SK-N-SH (cell line): Measurements from ENCODE around the gene MPC2. TPM values are rescaled to one million over a fixed set of nuclear protein-coding genes. Genes with fewer than 3 reads are reported as not detected.
A peak's percentile ranks its signal among the peaks of the same experiment; 100 is the strongest.

Experiments used
- CTCF ChIA-PET: fragments of 300-600, 350-600 bp; formaldehyde crosslinking; extraction: SDS; loops from one replicate; lab custom pipeline; 2021; lab: Yijun Ruan, JAX
- POLR2A ChIA-PET: fragments of 350-600 bp; sonication (Branson Sonifier 250); formaldehyde crosslinking; extraction: SDS; loops from one replicate; lab custom pipeline; 2020; ENCODE audit warnings: antibody characterized with exemption, inconsistent platforms; lab: Yijun Ruan, JAX
- DNase-seq: peaks from one replicate; pipeline ENCODE4 v3.0.0; 2012
- H2AFZ ChIP-seq: fragments of 200-600 bp; sonication (generic); 2 replicates; pipeline ENCODE4 v1.8.1; 2016; ENCODE audit warnings: antibody characterized with exemption, mild to moderate bottlenecking, low read depth
- H3F3A ChIP-seq: fragments of 200-600 bp; sonication (generic); replicated peaks from 2 replicates; pipeline ENCODE3; 2016; ENCODE audit warnings: antibody characterized with exemption, mild to moderate bottlenecking; ENCODE audit not compliant: insufficient read depth
- H3K27ac ChIP-seq, 2 experiments: fragments of 200-500 bp in 1 of 2; fragments of 200-600 bp in 1 of 2; sonication (Bioruptor generic) in 1 of 2; sonication (generic), shearing (Covaris generic) in 1 of 2; 2 replicates each; pipeline versions ENCODE4 v1.5.1 to v1.6.1; 2014 to 2016; ENCODE audit warnings: low read depth in 2 of 2, inconsistent platforms in 1 of 2, low read length in 1 of 2, mild to moderate bottlenecking in 1 of 2, mixed read lengths in 1 of 2
- H3K27me3 ChIP-seq: fragments of 200-600 bp; sonication (generic), shearing (Covaris generic); 2 replicates; pipeline ENCODE4 v1.6.1; 2016; ENCODE audit warnings: mixed run types; ENCODE audit not compliant: insufficient read depth
- H3K36me3 ChIP-seq, 2 experiments: fragments of 200-500 bp in 1 of 2; fragments of 200-600 bp in 1 of 2; sonication (Bioruptor generic) in 1 of 2; sonication (generic) in 1 of 2; replicated peaks in 1 of 2; 2 replicates each; pipeline versions ENCODE3 to v1.5.1; 2014 to 2016; ENCODE audit warnings: low read length in 1 of 2, mild to moderate bottlenecking in 1 of 2; ENCODE audit not compliant: insufficient read depth in 2 of 2, control insufficient read depth in 1 of 2
- H3K4me1 ChIP-seq, 2 experiments: fragments of 200-500 bp in 1 of 2; fragments of 200-600 bp in 1 of 2; sonication (Bioruptor generic) in 1 of 2; sonication (generic), shearing (Covaris generic) in 1 of 2; 2 replicates each; pipeline versions ENCODE4 v1.5.1 to v1.6.1; 2014 to 2016; ENCODE audit warnings: low read depth in 1 of 2, low read length in 1 of 2, mixed run types in 1 of 2; ENCODE audit not compliant: insufficient read depth in 2 of 2, control insufficient read depth in 1 of 2
- H3K4me2 ChIP-seq: fragments of 200-600 bp; sonication (generic), shearing (Covaris generic); 2 replicates; pipeline ENCODE4 v1.6.1; 2017; ENCODE audit warnings: mixed run types
- H3K4me3 ChIP-seq, 2 experiments: fragments of 200-500 bp in 1 of 2; fragments of 200-600 bp in 1 of 2; sonication (Bioruptor generic) in 1 of 2; sonication (generic), shearing (Covaris generic) in 1 of 2; 2 replicates each; pipeline versions ENCODE4 v1.5.1 to v1.8.1; 2014 to 2016; ENCODE audit warnings: low read depth in 2 of 2, inconsistent platforms in 1 of 2, low read length in 1 of 2, mild to moderate bottlenecking in 1 of 2, mixed read lengths in 1 of 2, moderate library complexity in 1 of 2
- H3K79me2 ChIP-seq: fragments of 200-600 bp; sonication (generic); 2 replicates; pipeline ENCODE4 v1.8.1; 2017; ENCODE audit warnings: mild to moderate bottlenecking; ENCODE audit not compliant: insufficient read depth
- H3K9ac ChIP-seq: fragments of 200-600 bp; sonication (generic); 2 replicates; pipeline ENCODE4 v1.6.1; 2017; ENCODE audit warnings: mixed run types
- H3K9me2 ChIP-seq: fragments of 200-600 bp; sonication (generic); 2 replicates; pipeline ENCODE4 v1.6.1; 2017; ENCODE audit warnings: mixed run types
- H3K9me3 ChIP-seq: fragments of 200-600 bp; sonication (generic); 2 replicates; pipeline ENCODE4 v1.6.1; 2017; ENCODE audit warnings: mixed run types, mild to moderate bottlenecking, moderate library complexity
- H4K20me1 ChIP-seq: fragments of 200-600 bp; sonication (generic); 2 replicates; pipeline ENCODE4 v1.6.1; 2017; ENCODE audit warnings: mild to moderate bottlenecking, mixed run types; ENCODE audit not compliant: insufficient read depth
- EP300 ChIP-seq, 2 experiments: IDR thresholded peaks; 2 replicates each; pipeline versions ENCODE4 v1.4.0 to v1.6.1; 2012; ENCODE audit warnings: borderline replicate concordance in 1 of 2, low read depth in 1 of 2, low read length in 1 of 2
- EZH2phosphoT487 ChIP-seq: fragments of 200-600 bp; sonication (generic); IDR thresholded peaks from 2 replicates; pipeline ENCODE4 v1.6.1; 2017; ENCODE audit warnings: low read depth, mixed run types, mild to moderate bottlenecking, antibody characterized with exemption, moderate library complexity, borderline replicate concordance
- FOSL2 ChIP-seq: IDR thresholded peaks from 2 replicates; pipeline ENCODE4 v1.4.0; 2012; ENCODE audit warnings: low read depth, mild to moderate bottlenecking, moderate library complexity, borderline replicate concordance
- GABPA ChIP-seq: IDR thresholded peaks from 2 replicates; pipeline ENCODE4 v1.4.0; 2012; ENCODE audit warnings: low read depth, mild to moderate bottlenecking
- IRF3 ChIP-seq: fragments of 150-350 bp; IDR thresholded peaks from 2 replicates; pipeline ENCODE4 v1.6.1; 2016; ENCODE audit warnings: mild to moderate bottlenecking, low read depth, low read length
- JUND ChIP-seq: IDR thresholded peaks from 2 replicates; pipeline ENCODE4 v1.4.0; 2012
- MXI1 ChIP-seq: IDR thresholded peaks from 2 replicates; pipeline ENCODE4 v1.6.1; 2012; ENCODE audit warnings: mild to moderate bottlenecking, low read depth, low read length, improper control_type of control experiment
- NFIC ChIP-seq: IDR thresholded peaks from 2 replicates; pipeline ENCODE4 v1.4.0; 2012; ENCODE audit warnings: borderline replicate concordance
- NRF1 ChIP-seq: IDR thresholded peaks from 2 replicates; pipeline ENCODE4 v1.6.1; 2012; ENCODE audit warnings: low read depth, mild to moderate bottlenecking, low read length
- SIN3A ChIP-seq: IDR thresholded peaks from 2 replicates; pipeline ENCODE4 v1.6.1; 2012; ENCODE audit warnings: low read depth, mild to moderate bottlenecking, low read length, moderate library complexity, borderline replicate concordance
- TAF1 ChIP-seq: IDR thresholded peaks from 2 replicates; pipeline ENCODE4 v1.6.1; 2012; ENCODE audit warnings: low read depth, mild to moderate bottlenecking, low read length, moderate library complexity, borderline replicate concordance
- TCF12 ChIP-seq: IDR thresholded peaks from 2 replicates; pipeline ENCODE4 v1.4.0; 2012
- YY1 ChIP-seq: IDR thresholded peaks from 2 replicates; pipeline ENCODE4 v1.4.0; 2012; ENCODE audit warnings: low read depth, mild to moderate bottlenecking
- WGBS: methylation state at CpG from one replicate; pipeline ENCODE4 v1.1.6; 2017; ENCODE audit warnings: low lambda C conversion rate; 5-methylcytosine and 5-hydroxymethylcytosine counted together
- polyA plus RNA-seq, 3 experiments: library from polyadenylated mRNA; depleted of rRNA; stranded (reverse); fragments of >200 nt; gene quantifications; 2 replicates each; pipeline ENCODE4 v1.2.3, GENCODE V29; 2012
- TF ChIP-seq, protein P1 (sequence below): IDR thresholded peaks from 2 replicates; pipeline ENCODE4; 2012

MPC2 gene
- polyA plus RNA-seq, 1 of the 3 experiments (the other 2 are of a cell fraction): 15.9 TPM

GRCh38 chr1:167882376-167882775, 54.5 kb downstream of the MPC2 start:
- H3F3A ChIP-seq: peaks cover 15% of the 10 kb centered on the region
- POLR2A ChIA-PET: no interaction called here
- TF ChIP-seq SIN3A (no peak), TCF12 (no peak), EZH2phosphoT487 (no peak), MXI1 (no peak), NRF1 (no peak), EP300 (IDR thresholded peaks at IDR 0.05; ENCODE audit: borderline replicate concordance in 1 of 2, low read depth in 1 of 2, low read length in 1 of 2) (no peak), YY1 (no peak), TAF1 (no peak), IRF3 (no peak)
- no peaks in the 10 kb centered on the region for H3K79me2 ChIP-seq
- H4K20me1 ChIP-seq: no peaks in the 10 kb centered on the region
- DNase-seq: no peak
- no peaks in the 10 kb centered on the region for H3K27me3 ChIP-seq
- H3K9me2 ChIP-seq: 0 out of 2 replicates have a peak, but pooled peaks cover under 1% of the 10 kb centered on the region
- H3K9me3 ChIP-seq: no peaks in the 10 kb centered on the region
- no peak overlapping the region for H3K9ac ChIP-seq
- no peak overlapping the region for H3K27ac ChIP-seq
- H2AFZ ChIP-seq: no peak overlapping the region
- 90% methylated on average over 7 of the region's 8 CpGs for WGBS
- H3K4me2 ChIP-seq: no peak overlapping the region
- no peaks in the 10 kb centered on the region for H3K36me3 ChIP-seq
- CTCF ChIA-PET: no interaction called here
- H3K4me3 ChIP-seq: no peak overlapping the region
- H3K4me1 ChIP-seq: peaks cover 0 to 15% of the 10 kb centered on the region in 2 experiments; a peak in 1 of 4 replicates

DNA sequence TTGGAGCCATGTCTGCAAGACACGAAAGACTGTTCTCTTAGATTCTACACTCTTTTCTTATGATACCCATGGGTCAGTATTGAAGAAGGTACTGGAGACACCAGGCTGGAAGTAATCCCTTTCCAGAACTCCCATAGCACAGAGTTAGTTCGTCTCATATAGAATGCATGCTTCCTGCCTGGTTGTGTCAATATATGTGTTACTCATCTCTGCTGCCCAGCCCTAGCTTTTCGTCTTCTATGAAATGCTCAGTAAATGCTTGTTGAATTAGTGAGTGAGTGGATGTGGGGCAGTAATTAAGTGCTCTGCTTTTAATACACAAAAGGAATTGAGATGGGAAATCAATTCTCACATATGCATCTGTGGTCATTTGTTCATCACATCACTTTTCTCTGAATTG, 55.1 kb downstream of the MPC2 start:
- Histone ChIP-seq H3K9me2 (0 out of 2 replicates have a peak, but pooled peaks cover 2% of the 10 kb centered on the region), H3K4me2 (no peak overlapping the region), H3F3A (peaks cover 15% of the 10 kb centered on the region), H3K9ac (no peak overlapping the region), H3K36me3 (no peaks in the 10 kb centered on the region), H3K9me3 (no peaks in the 10 kb centered on the region), H3K27me3 (no peaks in the 10 kb centered on the region), H2AFZ (peak overlapping the region; percentile 12), H3K27ac (peak overlapping the region in 1 of 2 experiments; percentile 9; a peak in 1 of 4 replicates), H4K20me1 (no peaks in the 10 kb centered on the region), H3K4me1 (peaks cover 0 to 15% of the 10 kb centered on the region in 2 experiments; a peak in 1 of 4 replicates), H3K79me2 (no peaks in the 10 kb centered on the region), H3K4me3 (no peak overlapping the region)
- ChIA-PET POLR2A (no interaction called here), CTCF (no interaction called here)
- TF ChIP-seq EZH2phosphoT487: no peak
- DNase-seq: no peak
- WGBS: 53% methylated on average over 3 of the region's 3 CpGs

DNA sequence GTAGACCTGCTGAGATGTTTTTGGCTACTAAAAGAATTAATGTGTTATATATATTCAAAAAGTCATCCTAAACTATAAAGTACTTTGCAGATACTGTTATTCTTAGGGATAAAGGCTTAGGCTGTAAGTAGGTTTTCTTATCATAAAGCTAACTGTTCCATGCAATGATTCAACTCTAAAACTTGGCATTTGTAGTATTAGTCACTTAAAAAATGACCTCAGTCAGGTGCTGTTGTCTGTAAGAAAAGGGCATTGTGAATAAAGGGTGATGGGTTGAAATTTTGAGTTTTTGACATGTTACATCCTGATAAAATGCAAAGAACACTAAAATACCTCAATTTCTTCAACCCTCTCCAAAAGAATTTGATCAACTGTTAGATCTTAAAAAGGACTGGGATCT, 55.8 kb downstream of the MPC2 start:
- H3K27ac ChIP-seq: peak overlapping the region in 1 of 2 experiments; percentile 50; a peak in 2 of 4 replicates

More for the DNA sequence above, 55.8 kb downstream of the MPC2 start:
- H4K20me1 ChIP-seq: no peaks in the 10 kb centered on the region
- no peak for DNase-seq
- H3K4me3 ChIP-seq: no peak overlapping the region
- peaks cover 0 to 15% of the 10 kb centered on the region in 2 experiments; a peak in 1 of 4 replicates for H3K4me1 ChIP-seq
- H2AFZ ChIP-seq: peak overlapping the region; percentile 12
- no peak overlapping the region for H3K9ac ChIP-seq
- POLR2A ChIA-PET: no interaction called here
- H3K79me2 ChIP-seq: no peaks in the 10 kb centered on the region
- CTCF ChIA-PET: no interaction called here
- H3F3A ChIP-seq: peaks cover 15% of the 10 kb centered on the region
- H3K4me2 ChIP-seq: 0 out of 2 replicates have a peak overlapping the region, but pooled peaks have one; percentile 24
- peak; percentile 55 for TF ChIP-seq TCF12
- peak; percentile 13; the same call in 1 of the 2 replicates for TF ChIP-seq NFIC
- no peak for TF ChIP-seq YY1
- peak; percentile 67 for TF ChIP-seq JUND
- no peak for TF ChIP-seq GABPA
- peak; percentile 75 for TF ChIP-seq FOSL2
- TF ChIP-seq, protein P1, sequence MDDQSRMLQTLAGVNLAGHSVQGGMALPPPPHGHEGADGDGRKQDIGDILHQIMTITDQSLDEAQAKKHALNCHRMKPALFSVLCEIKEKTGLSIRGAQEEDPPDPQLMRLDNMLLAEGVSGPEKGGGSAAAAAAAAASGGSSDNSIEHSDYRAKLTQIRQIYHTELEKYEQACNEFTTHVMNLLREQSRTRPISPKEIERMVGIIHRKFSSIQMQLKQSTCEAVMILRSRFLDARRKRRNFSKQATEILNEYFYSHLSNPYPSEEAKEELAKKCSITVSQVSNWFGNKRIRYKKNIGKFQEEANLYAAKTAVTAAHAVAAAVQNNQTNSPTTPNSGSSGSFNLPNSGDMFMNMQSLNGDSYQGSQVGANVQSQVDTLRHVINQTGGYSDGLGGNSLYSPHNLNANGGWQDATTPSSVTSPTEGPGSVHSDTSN: peak; percentile 74
- no peaks in the 10 kb centered on the region for H3K9me3 ChIP-seq
- H3K36me3 ChIP-seq: no peaks in the 10 kb centered on the region
- 0 out of 2 replicates have a peak, but pooled peaks cover 2% of the 10 kb centered on the region for H3K9me2 ChIP-seq
- H3K27me3 ChIP-seq: no peaks in the 10 kb centered on the region
